Measurements from ENCODE around the gene SLC9A1. TPM values are rescaled to one million over a fixed set of nuclear protein-coding genes. Genes with fewer than 3 reads are reported as not detected.

The SLC9A1 gene
- total and polyA plus RNA-seq, 2 experiments from 2014 or later: 8.5 to 23.7 TPM

- WGBS, 2 experiments (ENCODE audit: low coverage in 1 of 2, low lambda C conversion rate in 2 of 2, missing lambda C conversion rate in 2 of 2): 97 to 100% methylated on average over 2 of the region's 2 CpGs
- DNase-seq: no peak
- H4K20me1 ChIP-seq (ENCODE audit: insufficient read depth): no peaks in the 10 kb centered on the region
These were observed 6.3 kb downstream of the SLC9A1 start for GRCh38 chr1:27148591-27148990.

DNA sequence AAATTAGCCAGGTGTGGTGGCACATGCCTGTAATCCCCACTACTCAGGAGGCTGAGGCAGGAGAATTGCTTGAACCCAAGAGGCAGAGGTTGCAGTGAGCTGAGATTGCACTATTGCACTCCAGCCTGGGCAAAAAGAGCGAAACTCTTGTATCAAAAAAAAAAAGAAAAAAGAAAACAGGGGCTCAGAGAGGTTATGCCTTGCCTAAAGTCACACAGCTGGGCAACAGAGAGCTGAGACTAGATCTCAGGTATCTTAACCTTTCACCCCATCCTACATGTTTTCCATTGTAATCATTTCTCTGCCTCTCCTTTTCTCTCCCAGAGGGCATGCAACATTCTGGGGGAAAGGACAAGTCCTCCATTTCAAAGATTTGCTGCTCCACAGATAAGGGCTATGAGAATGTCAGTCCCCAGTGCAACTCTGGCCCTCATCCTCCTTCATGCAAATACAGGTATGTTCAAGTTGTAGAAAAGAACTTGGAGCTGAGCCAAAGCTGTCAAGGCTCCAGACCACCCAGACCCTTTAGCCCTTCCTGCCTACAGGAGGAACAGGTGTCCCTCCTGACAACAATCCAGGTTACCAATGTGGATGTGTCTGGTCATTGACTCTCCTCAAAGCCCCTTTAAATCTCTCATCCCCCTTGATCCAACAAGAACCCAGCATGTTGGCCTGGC is 6.9 kb downstream of the SLC9A1 start:
- in situ Hi-C loops (cut with MboI): no loop called here

More at GRCh38 chr1:27148591-27148990, 6.3 kb downstream of the SLC9A1 start:
- Histone ChIP-seq H3K4me2 (ENCODE audit: unreplicated experiment) (no peak overlapping the region), H3K79me2 (ENCODE audit: insufficient read depth) (peaks cover 95% of the 10 kb centered on the region), H3K27ac (no peak overlapping the region), H3F3A (ENCODE audit: insufficient read depth) (peaks cover 23% of the 10 kb centered on the region), H3K27me3 (replicated peaks; ENCODE audit: insufficient read depth) (no peaks in the 10 kb centered on the region), H3K36me3 (ENCODE audit: low read depth) (no peaks in the 10 kb centered on the region), H3K9me2 (ENCODE audit: insufficient read depth) (no peaks in the 10 kb centered on the region), H2AFZ (no peak overlapping the region), H3K4me1 (ENCODE audit: insufficient read depth) (peaks cover 33% of the 10 kb centered on the region), H3K9ac (no peak overlapping the region), H3K4me3 (no peak overlapping the region), H3K9me3 (ENCODE audit: low read depth) (no peaks in the 10 kb centered on the region)
- in situ Hi-C loops (cut with MboI): no loop called here
- TF ChIP-seq EZH2 (IDR thresholded peaks at IDR 0.05; ENCODE audit: insufficient read depth, poor library complexity, severe bottlenecking) (no peak), EZH2phosphoT487 (IDR thresholded peaks at IDR 0.05; ENCODE audit: insufficient read depth, low read depth) (no peak)

GRCh38 chr1:27145934-27146354 is 9.0 kb downstream of the SLC9A1 start:
- no peaks in the 10 kb centered on the region for H3K36me3 ChIP-seq (ENCODE audit: low read depth)
- peak overlapping the region; percentile 77 for H3K9ac ChIP-seq
- DNase-seq: peak; percentile 95
- no peaks in the 10 kb centered on the region for H3K9me3 ChIP-seq (ENCODE audit: low read depth)
- peaks cover 21% of the 10 kb centered on the region for H3K4me1 ChIP-seq (ENCODE audit: insufficient read depth)
- H3K27ac ChIP-seq: peak overlapping the region; percentile 91
- H3K79me2 ChIP-seq (ENCODE audit: insufficient read depth): peaks cover 95% of the 10 kb centered on the region
- no peaks in the 10 kb centered on the region for H3K9me2 ChIP-seq (ENCODE audit: insufficient read depth)
- no peaks in the 10 kb centered on the region for H4K20me1 ChIP-seq (ENCODE audit: insufficient read depth)
- no peaks in the 10 kb centered on the region for H3K27me3 ChIP-seq (replicated peaks; ENCODE audit: insufficient read depth)
- TF ChIP-seq EZH2phosphoT487 (IDR thresholded peaks at IDR 0.05; ENCODE audit: insufficient read depth, low read depth): no peak
- TF ChIP-seq EZH2 (IDR thresholded peaks at IDR 0.05; ENCODE audit: insufficient read depth, poor library complexity, severe bottlenecking): no peak
- peaks cover 23% of the 10 kb centered on the region for H3F3A ChIP-seq (ENCODE audit: insufficient read depth)
- WGBS, 2 experiments (ENCODE audit: low coverage in 1 of 2, low lambda C conversion rate in 2 of 2, missing lambda C conversion rate in 2 of 2): 6 to 11% methylated on average over 7 of the region's 7 CpGs
- peak overlapping the region; percentile 58 for H3K4me2 ChIP-seq (ENCODE audit: unreplicated experiment)
- H2AFZ ChIP-seq: peak overlapping the region; percentile 17
- peak overlapping the region; percentile 35 for H3K4me3 ChIP-seq
- in situ Hi-C loops (cut with MboI): no loop called here

More for the DNA sequence above, 6.9 kb downstream of the SLC9A1 start:
- DNase-seq: no peak
- Histone ChIP-seq H3K4me1 (ENCODE audit: insufficient read depth) (peaks cover 28% of the 10 kb centered on the region), H3K27ac (no peak overlapping the region), H4K20me1 (ENCODE audit: insufficient read depth) (no peaks in the 10 kb centered on the region), H3K9me3 (ENCODE audit: low read depth) (no peaks in the 10 kb centered on the region), H3F3A (ENCODE audit: insufficient read depth) (peaks cover 23% of the 10 kb centered on the region), H3K27me3 (replicated peaks; ENCODE audit: insufficient read depth) (no peaks in the 10 kb centered on the region), H3K36me3 (ENCODE audit: low read depth) (no peaks in the 10 kb centered on the region), H3K4me2 (ENCODE audit: unreplicated experiment) (no peak overlapping the region), H3K9ac (no peak overlapping the region), H3K79me2 (ENCODE audit: insufficient read depth) (peaks cover 95% of the 10 kb centered on the region), H3K4me3 (no peak overlapping the region), H2AFZ (no peak overlapping the region), H3K9me2 (ENCODE audit: insufficient read depth) (no peaks in the 10 kb centered on the region)
- 92 to 100% methylated on average over 1 of the region's 1 CpG for WGBS, 2 experiments (ENCODE audit: low coverage in 1 of 2, low lambda C conversion rate in 2 of 2, missing lambda C conversion rate in 2 of 2)
- TF ChIP-seq EZH2phosphoT487 (IDR thresholded peaks at IDR 0.05; ENCODE audit: insufficient read depth, low read depth) (no peak), EZH2 (IDR thresholded peaks at IDR 0.05; ENCODE audit: insufficient read depth, poor library complexity, severe bottlenecking) (no peak)

GRCh38 chr1:27144920-27145661 is 9.8 kb downstream of the SLC9A1 start:
- peak overlapping the region; percentile 58 for H3K4me2 ChIP-seq (ENCODE audit: unreplicated experiment)
- in situ Hi-C loops (cut with MboI): no loop called here
- no peaks in the 10 kb centered on the region for H4K20me1 ChIP-seq (ENCODE audit: insufficient read depth)

More at GRCh38 chr1:27144920-27145661, 9.8 kb downstream of the SLC9A1 start:
- no peaks in the 10 kb centered on the region for H3K9me3 ChIP-seq (ENCODE audit: low read depth)
- H3K9me2 ChIP-seq (ENCODE audit: insufficient read depth): no peaks in the 10 kb centered on the region
- no peaks in the 10 kb centered on the region for H3K27me3 ChIP-seq (replicated peaks; ENCODE audit: insufficient read depth)
- H3K9ac ChIP-seq: peak overlapping the region; percentile 77
- peaks cover 95% of the 10 kb centered on the region for H3K79me2 ChIP-seq (ENCODE audit: insufficient read depth)
- peak overlapping the region; percentile 17 for H2AFZ ChIP-seq
- peak; percentile 82 for DNase-seq
- no peaks in the 10 kb centered on the region for H3K36me3 ChIP-seq (ENCODE audit: low read depth)
- no peak for TF ChIP-seq EZH2 (IDR thresholded peaks at IDR 0.05; ENCODE audit: insufficient read depth, poor library complexity, severe bottlenecking)
- no peak for TF ChIP-seq EZH2phosphoT487 (IDR thresholded peaks at IDR 0.05; ENCODE audit: insufficient read depth, low read depth)
- 53 to 57% methylated on average over 5 of the region's 5 CpGs for WGBS, 2 experiments (ENCODE audit: low coverage in 1 of 2, low lambda C conversion rate in 2 of 2, missing lambda C conversion rate in 2 of 2)
- H3K27ac ChIP-seq: peak overlapping the region; percentile 91
- peaks cover 21% of the 10 kb centered on the region for H3K4me1 ChIP-seq (ENCODE audit: insufficient read depth)
- H3F3A ChIP-seq (ENCODE audit: insufficient read depth): peaks cover 23% of the 10 kb centered on the region
- peak overlapping the region; percentile 35 for H3K4me3 ChIP-seq

All from GM23248 (cell line).